MM.1S (cell line): ENCODE data around the gene FBXO17.

Experiments
- DNase-seq: peaks from one replicate; pipeline ENCODE4 v3.0.0-alpha.2; 2015
- H2AFZ ChIP-seq: fragments of 300-600 bp; sonication (generic); 2 replicates; pipeline ENCODE4 v1.6.0; 2016; ENCODE audit warnings: antibody characterized with exemption, low read length
- H3F3A ChIP-seq: fragments of 300-600 bp; sonication (generic); 2 replicates; pipeline ENCODE4 v1.6.1; 2016; ENCODE audit warnings: mild to moderate bottlenecking, antibody characterized with exemption, low read length, moderate library complexity, mixed read lengths; ENCODE audit not compliant: insufficient read depth
- H3K27ac ChIP-seq: fragments of 300-600 bp; sonication (generic); 2 replicates; pipeline ENCODE4 v1.5.1; 2016; ENCODE audit warnings: mild to moderate bottlenecking, low read length
- H3K27me3 ChIP-seq: fragments of 300-600 bp; sonication (generic); replicated peaks from 2 replicates; pipeline ENCODE4 v1.6.0; 2016; ENCODE audit warnings: low read length; ENCODE audit not compliant: insufficient read depth
- H3K36me3 ChIP-seq: fragments of 300-600 bp; sonication (generic); replicated peaks from 2 replicates; pipeline ENCODE4 v1.6.1; 2016; ENCODE audit warnings: mild to moderate bottlenecking, low read length, mixed read lengths; ENCODE audit not compliant: insufficient read depth
- H3K4me1 ChIP-seq: fragments of 300-600 bp; sonication (generic); 2 replicates; pipeline ENCODE4 v1.6.1; 2016; ENCODE audit warnings: low read length, mixed read lengths
- H3K4me2 ChIP-seq: fragments of 300-600 bp; sonication (generic); 2 replicates; pipeline ENCODE4 v1.6.0; 2016; ENCODE audit warnings: low read depth, low read length
- H3K4me3 ChIP-seq: fragments of 300-600 bp; sonication (generic); 2 replicates; pipeline ENCODE4 v1.5.1; 2016; ENCODE audit warnings: low read length, mixed read lengths
- H3K79me2 ChIP-seq: fragments of 300-600 bp; sonication (generic); 2 replicates; pipeline ENCODE4 v1.6.1; 2016; ENCODE audit warnings: mixed run types, low read length, mixed read lengths
- H3K9ac ChIP-seq: fragments of 300-600 bp; sonication (generic); 2 replicates; pipeline ENCODE4 v1.6.1; 2016; ENCODE audit warnings: low read length, mixed read lengths
- H3K9me2 ChIP-seq: fragments of 300-600 bp; sonication (generic); replicated peaks from 2 replicates; pipeline ENCODE4 v1.6.1; 2016; ENCODE audit warnings: mild to moderate bottlenecking, low read length, mixed read lengths; ENCODE audit not compliant: insufficient read depth
- H3K9me3 ChIP-seq: fragments of 300-600 bp; sonication (generic); replicated peaks from 2 replicates; pipeline ENCODE4 v1.6.1; 2016; ENCODE audit warnings: mild to moderate bottlenecking, low read length, mixed read lengths; ENCODE audit not compliant: insufficient read depth
- H4K20me1 ChIP-seq: fragments of 300-600 bp; sonication (generic); 2 replicates; pipeline ENCODE4 v1.6.1; 2016; ENCODE audit warnings: mild to moderate bottlenecking, low read length, moderate library complexity, mixed read lengths; ENCODE audit not compliant: insufficient read depth
- CTCF ChIP-seq: fragments of 300-600 bp; sonication (generic); IDR thresholded peaks from 2 replicates; pipeline ENCODE4 v1.5.1; 2016; ENCODE audit warnings: antibody characterized with exemption, low read length, mixed read lengths
- EZH2 ChIP-seq: fragments of 300-600 bp; sonication (generic); optimal IDR thresholded peaks from 2 replicates; pipeline ENCODE3; 2017; ENCODE audit warnings: low read depth, mild to moderate bottlenecking, antibody characterized with exemption, low read length, mixed read lengths
- EZH2phosphoT487 ChIP-seq: fragments of 300-600 bp; sonication (generic); IDR thresholded peaks from 2 replicates; pipeline ENCODE4 v1.6.1; 2018; ENCODE audit warnings: antibody characterized with exemption, low read length

The FBXO17 gene

DNA sequence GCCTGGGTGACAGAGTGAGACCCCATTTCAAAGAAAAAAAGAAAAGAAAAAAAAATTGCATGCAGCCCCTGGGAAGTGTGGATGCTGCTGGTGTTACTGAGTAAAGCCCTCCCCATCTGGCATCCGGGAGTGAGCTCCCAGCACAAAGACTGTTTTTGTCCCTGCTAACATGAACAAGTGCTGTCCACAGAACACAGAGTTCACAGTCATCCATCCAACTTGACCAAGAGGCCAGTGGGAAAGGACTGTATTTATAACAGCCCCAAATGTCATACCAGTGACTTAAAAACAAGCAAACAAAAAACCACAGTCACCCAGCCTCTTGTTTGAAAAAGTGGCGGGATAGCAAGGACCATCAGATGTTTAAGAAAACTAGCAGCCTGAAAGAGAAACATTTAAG is 10.8 kb downstream of the FBXO17 start:
- TF ChIP-seq EZH2phosphoT487 (no peak), EZH2 (no peak), CTCF (no peak)
- no peaks in the 10 kb centered on the region for H3K27me3 ChIP-seq
- no peaks in the 10 kb centered on the region for H3K9me2 ChIP-seq
- no peaks in the 10 kb centered on the region for H4K20me1 ChIP-seq
- no peak for DNase-seq
- H3K27ac ChIP-seq = no peak overlapping the region
- no peaks in the 10 kb centered on the region for H3K9me3 ChIP-seq
- 0 out of 2 replicates have a peak, but pooled peaks cover 3% of the 10 kb centered on the region for H3K4me1 ChIP-seq
- no peak overlapping the region for H3K9ac ChIP-seq
- no peaks in the 10 kb centered on the region for H3F3A ChIP-seq
- no peaks in the 10 kb centered on the region for H3K36me3 ChIP-seq
- no peak overlapping the region for H2AFZ ChIP-seq
- no peak overlapping the region for H3K4me2 ChIP-seq
- no peaks in the 10 kb centered on the region for H3K79me2 ChIP-seq
- H3K4me3 ChIP-seq = no peak overlapping the region

DNA sequence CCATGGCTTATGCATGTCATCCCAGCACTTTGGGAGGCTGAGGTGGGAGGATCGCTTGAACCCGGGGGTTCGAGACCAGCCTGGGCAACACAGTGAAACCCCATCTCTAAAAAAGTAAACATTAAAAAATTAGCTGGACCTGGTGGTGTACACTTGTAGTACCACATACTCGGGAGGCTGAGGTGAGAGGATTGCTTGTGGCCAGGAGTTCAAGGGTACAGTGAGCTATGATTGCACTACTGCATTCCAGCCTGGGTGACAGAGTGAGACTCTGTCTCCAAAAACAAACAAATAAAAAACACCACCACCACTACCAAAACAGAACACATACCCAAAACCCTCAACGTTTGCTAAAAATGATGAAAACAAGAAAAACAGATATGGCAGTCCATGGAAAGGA is 15.9 kb downstream of the FBXO17 start:
- no peaks in the 10 kb centered on the region for H3F3A ChIP-seq
- no peak overlapping the region for H3K9ac ChIP-seq
- H3K4me3 ChIP-seq = no peak overlapping the region
- 0 out of 2 replicates have a peak, but pooled peaks cover 3% of the 10 kb centered on the region for H3K4me1 ChIP-seq
- H3K9me2 ChIP-seq = no peaks in the 10 kb centered on the region
- H4K20me1 ChIP-seq = no peaks in the 10 kb centered on the region
- H3K9me3 ChIP-seq = no peaks in the 10 kb centered on the region
- no peak overlapping the region for H3K27ac ChIP-seq
- H2AFZ ChIP-seq = no peak overlapping the region
- DNase-seq = no peak
- no peaks in the 10 kb centered on the region for H3K36me3 ChIP-seq
- H3K27me3 ChIP-seq = no peaks in the 10 kb centered on the region
- TF ChIP-seq EZH2phosphoT487 (no peak), CTCF (no peak), EZH2 (no peak)
- H3K4me2 ChIP-seq = no peak overlapping the region
- H3K79me2 ChIP-seq = no peaks in the 10 kb centered on the region

- no peak overlapping the region for H3K4me3 ChIP-seq
- DNase-seq = no peak
- H3K4me1 ChIP-seq = 0 out of 2 replicates have a peak, but pooled peaks cover 3% of the 10 kb centered on the region
- H3K4me2 ChIP-seq = no peak overlapping the region
- no peak overlapping the region for H3K9ac ChIP-seq
- no peaks in the 10 kb centered on the region for H3F3A ChIP-seq
- H2AFZ ChIP-seq = no peak overlapping the region
- no peaks in the 10 kb centered on the region for H3K9me3 ChIP-seq
- no peaks in the 10 kb centered on the region for H4K20me1 ChIP-seq
- TF ChIP-seq EZH2phosphoT487 (no peak), EZH2 (no peak), CTCF (no peak)
- H3K36me3 ChIP-seq = no peaks in the 10 kb centered on the region
- H3K27ac ChIP-seq = no peak overlapping the region
- H3K27me3 ChIP-seq = no peaks in the 10 kb centered on the region
- H3K79me2 ChIP-seq = no peaks in the 10 kb centered on the region
- H3K9me2 ChIP-seq = no peaks in the 10 kb centered on the region
Measured at GRCh38 chr19:38958301-38958700, 17.2 kb downstream of the FBXO17 start.
